WTC11 (cell line): ENCODE measurements around the gene BAIAP2L1. TPM values are rescaled to one million over a fixed set of nuclear protein-coding genes. Genes with fewer than 3 reads are reported as not detected.

Source experiments
- ATAC-seq: fragments of 200-7000 bp; cut with Tn5 transposase; 2 replicates; pipeline ENCODE4 v1.10.0; 2021; ENCODE audit warnings: mild to moderate bottlenecking, moderate library complexity
- CTCF ChIA-PET: fragments of 300-600 bp; sonication (Branson Sonifier 250); formaldehyde crosslinking; loops from one replicate; lab custom pipeline; 2021; ENCODE audit warnings: antibody characterized with exemption; lab: Charles Lee
- POLR2A ChIA-PET: fragments of 350-600 bp; sonication (Branson Sonifier 250); formaldehyde crosslinking; loops from one replicate; lab custom pipeline; 2021; ENCODE audit warnings: antibody characterized with exemption; lab: Charles Lee
- DNase-seq: peaks from one replicate; pipeline ENCODE4 v3.0.0; 2021; ENCODE audit warnings: low spot score
- H3K27ac Mint-ChIP-seq: 2 replicates; pipeline ENCODE4 v1.8.0; 2021; ENCODE audit warnings: mixed read lengths
- H3K27me3 Mint-ChIP-seq: 2 replicates; pipeline ENCODE4 v1.8.0; 2021; ENCODE audit warnings: low read depth, mild to moderate bottlenecking, moderate library complexity, mixed read lengths
- H3K36me3 Mint-ChIP-seq: 2 replicates; pipeline ENCODE4 v1.8.0; 2021; ENCODE audit warnings: mixed read lengths
- H3K4me1 Mint-ChIP-seq: 2 replicates; pipeline ENCODE4 v1.8.0; 2022; ENCODE audit warnings: mixed read lengths
- H3K4me3 Mint-ChIP-seq: 2 replicates; pipeline ENCODE4 v1.8.0; 2021; ENCODE audit warnings: mild to moderate bottlenecking, moderate library complexity, mixed read lengths
- H3K9me3 Mint-ChIP-seq: 2 replicates; pipeline ENCODE4 v1.8.0; 2021; ENCODE audit warnings: mixed read lengths
- ARID4B ChIP-seq: sonication (generic); formaldehyde crosslinking; IDR thresholded peaks from 2 replicates; pipeline ENCODE4 v1.8.0; 2023; ENCODE audit warnings: missing genetic modification reagents, mild to moderate bottlenecking, borderline replicate concordance
- CBFB ChIP-seq: sonication (generic); formaldehyde crosslinking; IDR thresholded peaks from 2 replicates; pipeline ENCODE4 v1.8.1; 2022; ENCODE audit warnings: mild to moderate bottlenecking, low read depth, missing genetic modification reagents
- E2F4 ChIP-seq: sonication (generic); formaldehyde crosslinking; IDR thresholded peaks from 2 replicates; pipeline ENCODE4 v1.8.1; 2022; ENCODE audit warnings: low read depth, mild to moderate bottlenecking, moderate library complexity, missing genetic modification reagents, borderline replicate concordance
- FOXP1 ChIP-seq: sonication (generic); formaldehyde crosslinking; IDR thresholded peaks from 2 replicates; pipeline ENCODE4 v1.8.0; 2022; ENCODE audit warnings: missing genetic modification reagents, mild to moderate bottlenecking, moderate library complexity, borderline replicate concordance
- IRF2 ChIP-seq: sonication (generic); formaldehyde crosslinking; IDR thresholded peaks from 2 replicates; pipeline ENCODE4 v1.8.0; 2022; ENCODE audit warnings: low read depth, missing genetic modification reagents, borderline replicate concordance
- JAZF1 ChIP-seq: fragments of 250-450 bp; sonication (Bioruptor Pico); IDR thresholded peaks from 2 replicates; pipeline ENCODE4 v1.9.0; 2021; ENCODE audit warnings: moderate library complexity, mild to moderate bottlenecking, inconsistent platforms
- NR2C2 ChIP-seq: sonication (generic); formaldehyde crosslinking; IDR thresholded peaks from 2 replicates; pipeline ENCODE4 v1.8.0; 2022; ENCODE audit warnings: mild to moderate bottlenecking, missing genetic modification reagents
- NR3C1 ChIP-seq: sonication (generic); formaldehyde crosslinking; conservative IDR thresholded peaks from 2 replicates; pipeline ENCODE4 v1.8.1; 2023; ENCODE audit warnings: low read depth, mild to moderate bottlenecking, missing genetic modification reagents
- SMAD4 ChIP-seq: sonication (generic); formaldehyde crosslinking; IDR thresholded peaks from 2 replicates; pipeline ENCODE4 v1.8.0; 2022; ENCODE audit warnings: mild to moderate bottlenecking, missing genetic modification reagents
- TEAD1 ChIP-seq: sonication (generic); formaldehyde crosslinking; IDR thresholded peaks from 2 replicates; pipeline ENCODE4 v1.8.0; 2022; ENCODE audit warnings: mild to moderate bottlenecking, missing genetic modification reagents
- TP53 ChIP-seq: sonication (generic); formaldehyde crosslinking; IDR thresholded peaks from 2 replicates; pipeline ENCODE4 v1.8.1; 2023; ENCODE audit warnings: mild to moderate bottlenecking, missing genetic modification reagents
- USF2 ChIP-seq: sonication (generic); formaldehyde crosslinking; IDR thresholded peaks from 2 replicates; pipeline ENCODE4 v1.8.1; 2023; ENCODE audit warnings: mild to moderate bottlenecking, missing genetic modification reagents, moderate library complexity
- ZNF396 ChIP-seq: fragments of 250-450 bp; sonication (Bioruptor Pico); IDR thresholded peaks from 2 replicates; pipeline ENCODE4 v1.8.0; 2021; ENCODE audit warnings: mild to moderate bottlenecking, moderate library complexity, borderline replicate concordance
- ZNF532 ChIP-seq: fragments of 250-450 bp; sonication (Bioruptor Pico); IDR thresholded peaks from 2 replicates; pipeline ENCODE4 v1.9.0; 2021; ENCODE audit warnings: mild to moderate bottlenecking, borderline replicate concordance
- total RNA-seq: library from RNA; stranded (reverse); gene quantifications from 3 replicates; pipeline ENCODE4 v1.2.3, GENCODE V29; 2021
- TF ChIP-seq, protein P1 (sequence below): sonication (generic); formaldehyde crosslinking; IDR thresholded peaks from 2 replicates; pipeline ENCODE4 v1.8.1; 2023; ENCODE audit warnings: mild to moderate bottlenecking, moderate library complexity, missing genetic modification reagents
- TF ChIP-seq, protein P2 (sequence below): fragments of 250-450 bp; sonication (Bioruptor Pico); IDR thresholded peaks from 2 replicates; pipeline ENCODE4 v2.1.2; 2022; ENCODE audit warnings: mild to moderate bottlenecking, moderate library complexity
- TF ChIP-seq, protein P3 (sequence below): sonication (generic); formaldehyde crosslinking; IDR thresholded peaks from 2 replicates; pipeline ENCODE4 v1.8.0; 2022; ENCODE audit warnings: mild to moderate bottlenecking, missing genetic modification reagents

The BAIAP2L1 gene
- total RNA-seq, 1 experiment from 2014 or later, result 37.5 TPM

- no peak for ATAC-seq
- H3K9me3 Mint-ChIP-seq, result no peaks in the 10 kb centered on the region
- H3K4me3 Mint-ChIP-seq, result peak overlapping the region; percentile 10; the same call in 1 of the 2 replicates
- TF ChIP-seq TEAD1 (no peak), IRF2 (CRISPR knock-in tag) (no peak), ZNF532 (CRISPR knock-in tag) (no peak), CBFB (CRISPR knock-in tag) (no peak), USF2 (CRISPR knock-in tag) (no peak), JAZF1 (CRISPR knock-in tag) (no peak), ZNF396 (CRISPR knock-in tag) (no peak), TP53 (CRISPR knock-in tag) (no peak), NR2C2 (CRISPR knock-in tag) (no peak), E2F4 (CRISPR knock-in tag) (no peak), NR3C1 (CRISPR knock-in tag) (no peak), SMAD4 (CRISPR knock-in tag) (no peak), ARID4B (CRISPR knock-in tag) (no peak), FOXP1 (CRISPR knock-in tag) (no peak)
- TF ChIP-seq, protein P1, sequence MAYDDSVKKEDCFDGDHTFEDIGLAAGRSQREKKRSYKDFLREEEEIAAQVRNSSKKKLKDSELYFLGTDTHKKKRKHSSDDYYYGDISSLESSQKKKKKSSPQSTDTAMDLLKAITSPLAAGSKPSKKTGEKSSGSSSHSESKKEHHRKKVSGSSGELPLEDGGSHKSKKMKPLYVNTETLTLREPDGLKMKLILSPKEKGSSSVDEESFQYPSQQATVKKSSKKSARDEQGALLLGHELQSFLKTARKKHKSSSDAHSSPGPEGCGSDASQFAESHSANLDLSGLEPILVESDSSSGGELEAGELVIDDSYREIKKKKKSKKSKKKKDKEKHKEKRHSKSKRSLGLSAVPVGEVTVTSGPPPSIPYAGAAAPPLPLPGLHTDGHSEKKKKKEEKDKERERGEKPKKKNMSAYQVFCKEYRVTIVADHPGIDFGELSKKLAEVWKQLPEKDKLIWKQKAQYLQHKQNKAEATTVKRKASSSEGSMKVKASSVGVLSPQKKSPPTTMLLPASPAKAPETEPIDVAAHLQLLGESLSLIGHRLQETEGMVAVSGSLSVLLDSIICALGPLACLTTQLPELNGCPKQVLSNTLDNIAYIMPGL (CRISPR knock-in tag), result no peak
- TF ChIP-seq, protein P2, sequence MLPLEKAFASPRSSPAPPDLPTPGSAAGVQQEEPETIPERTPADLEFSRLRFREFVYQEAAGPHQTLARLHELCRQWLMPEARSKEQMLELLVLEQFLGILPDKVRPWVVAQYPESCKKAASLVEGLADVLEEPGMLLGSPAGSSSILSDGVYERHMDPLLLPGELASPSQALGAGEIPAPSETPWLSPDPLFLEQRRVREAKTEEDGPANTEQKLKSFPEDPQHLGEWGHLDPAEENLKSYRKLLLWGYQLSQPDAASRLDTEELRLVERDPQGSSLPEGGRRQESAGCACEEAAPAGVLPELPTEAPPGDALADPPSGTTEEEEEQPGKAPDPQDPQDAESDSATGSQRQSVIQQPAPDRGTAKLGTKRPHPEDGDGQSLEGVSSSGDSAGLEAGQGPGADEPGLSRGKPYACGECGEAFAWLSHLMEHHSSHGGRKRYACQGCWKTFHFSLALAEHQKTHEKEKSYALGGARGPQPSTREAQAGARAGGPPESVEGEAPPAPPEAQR (CRISPR knock-in tag), result no peak
- TF ChIP-seq, protein P3, sequence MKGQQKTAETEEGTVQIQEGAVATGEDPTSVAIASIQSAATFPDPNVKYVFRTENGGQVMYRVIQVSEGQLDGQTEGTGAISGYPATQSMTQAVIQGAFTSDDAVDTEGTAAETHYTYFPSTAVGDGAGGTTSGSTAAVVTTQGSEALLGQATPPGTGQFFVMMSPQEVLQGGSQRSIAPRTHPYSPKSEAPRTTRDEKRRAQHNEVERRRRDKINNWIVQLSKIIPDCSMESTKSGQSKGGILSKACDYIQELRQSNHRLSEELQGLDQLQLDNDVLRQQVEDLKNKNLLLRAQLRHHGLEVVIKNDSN (CRISPR knock-in tag), result no peak
- TF ChIP-seq, all 79 proteins: peak for 0
- H3K27ac Mint-ChIP-seq, result no peak overlapping the region
- ChIA-PET POLR2A (no interaction called here), CTCF (no interaction called here)
- peaks cover 5% of the 10 kb centered on the region; the same call in 1 of the 2 replicates for H3K36me3 Mint-ChIP-seq
- H3K27me3 Mint-ChIP-seq, result no peaks in the 10 kb centered on the region; the same call in 1 of the 2 replicates
- no peak for DNase-seq
- peaks cover 38% of the 10 kb centered on the region for H3K4me1 Mint-ChIP-seq
Observed at GRCh38 chr7:98283887-98284222, 117.0 kb downstream of the BAIAP2L1 start.
